ENCODE measurements around the gene TERB1. TPM values are rescaled to one million over a fixed set of nuclear protein-coding genes. Genes with fewer than 3 reads are reported as not detected.

Gene TERB1
- total RNA-seq, 1 donor from 2014 or later: 0.41 TPM

GRCh38 chr16:66840883-66841282 lies 39.5 kb upstream of the TERB1 start:
- peaks cover 6% of the 10 kb centered on the region for H3K9me3 Mint-ChIP-seq
- H3K4me1 Mint-ChIP-seq (ENCODE audit: unreplicated experiment): peaks cover 7% of the 10 kb centered on the region
- peaks cover 72% of the 10 kb centered on the region for H3K27me3 Mint-ChIP-seq
- H3K36me3 Mint-ChIP-seq: no peaks in the 10 kb centered on the region
- TF ChIP-seq CTCF (conservative IDR thresholded peaks at IDR 0.05): no peak
- H3K27ac Mint-ChIP-seq: no peak overlapping the region
- peak; percentile 3 for DNase-seq (ENCODE audit: extremely low spot score, unreplicated experiment)
- no peak overlapping the region for H3K4me3 Mint-ChIP-seq

GRCh38 chr16:66834746-66835145 lies 33.4 kb upstream of the TERB1 start:
- Mint-ChIP-seq H3K4me1 (ENCODE audit: unreplicated experiment) (no peaks in the 10 kb centered on the region), H3K27me3 (peaks cover 43% of the 10 kb centered on the region), H3K36me3 (no peaks in the 10 kb centered on the region), H3K4me3 (no peak overlapping the region), H3K9me3 (peaks cover 6% of the 10 kb centered on the region), H3K27ac (no peak overlapping the region)
- no peak for DNase-seq (ENCODE audit: extremely low spot score, unreplicated experiment)
- no peak for TF ChIP-seq CTCF (conservative IDR thresholded peaks at IDR 0.05)

- no peak for DNase-seq (ENCODE audit: extremely low spot score, unreplicated experiment)
- peak overlapping the region; percentile 35 for H3K4me3 Mint-ChIP-seq
These were observed 31.4 kb upstream of the TERB1 start for GRCh38 chr16:66832661-66833305.

GRCh38 chr16:66832190-66832589 lies 30.8 kb upstream of the TERB1 start:
- Mint-ChIP-seq H3K4me1 (ENCODE audit: unreplicated experiment) (peaks cover 15% of the 10 kb centered on the region), H3K27me3 (peaks cover 21% of the 10 kb centered on the region), H3K9me3 (no peaks in the 10 kb centered on the region), H3K27ac (no peak overlapping the region), H3K36me3 (peaks cover 5% of the 10 kb centered on the region), H3K4me3 (no peak overlapping the region)
- DNase-seq (ENCODE audit: extremely low spot score, unreplicated experiment): no peak
- no peak for TF ChIP-seq CTCF (conservative IDR thresholded peaks at IDR 0.05)

More at GRCh38 chr16:66832661-66833305, 31.4 kb upstream of the TERB1 start:
- Mint-ChIP-seq H3K36me3 (peaks cover 2% of the 10 kb centered on the region), H3K4me1 (ENCODE audit: unreplicated experiment) (peaks cover 11% of the 10 kb centered on the region), H3K27me3 (peaks cover 25% of the 10 kb centered on the region), H3K27ac (no peak overlapping the region), H3K9me3 (no peaks in the 10 kb centered on the region)
- no peak for TF ChIP-seq CTCF (conservative IDR thresholded peaks at IDR 0.05)

GRCh38 chr16:66830422-66831404 lies 29.3 kb upstream of the TERB1 start, which contains the start of gene NAE1:
NAE1 (minus strand) TSS chr16:66830976; CDS start chr16:66830899, 77 bp downstream.
- Mint-ChIP-seq H3K27ac (no peak within 1 kb of the TSS), H3K4me3 (peak within 1 kb of the TSS; percentile 83), H3K27me3 (peaks cover 21% of the 10 kb centered on the region), H3K4me1 (ENCODE audit: unreplicated experiment) (peaks cover 19% of the 10 kb centered on the region), H3K9me3 (no peaks in the 10 kb centered on the region), H3K36me3 (peaks cover 15% of the 10 kb centered on the region)
- peak; percentile 100 for TF ChIP-seq CTCF (conservative IDR thresholded peaks at IDR 0.05)
- DNase-seq (ENCODE audit: extremely low spot score, unreplicated experiment): peak; percentile 96
